ENCODE data around the gene AHCYL1. TPM values are rescaled to one million over a fixed set of nuclear protein-coding genes. Genes with fewer than 3 reads are reported as not detected.

AHCYL1 gene
- total RNA-seq, 2 donors from 2014 or later: 60.1 to 80.8 TPM

DNA sequence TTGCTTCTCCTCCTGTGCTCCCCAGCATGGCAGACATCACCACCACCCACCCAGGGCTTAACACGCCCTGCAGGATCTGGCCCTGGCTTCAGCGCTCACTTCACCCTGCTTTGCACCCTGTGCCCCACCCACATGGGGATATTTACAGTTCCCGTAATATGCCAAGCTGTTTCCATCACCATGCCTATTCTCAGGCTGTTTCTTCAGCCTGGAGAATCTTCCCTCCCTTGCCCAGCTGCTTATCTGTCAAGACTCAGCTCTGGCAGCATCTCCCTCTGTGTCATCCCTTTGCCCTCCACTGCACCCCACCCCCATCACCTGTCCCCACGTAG, 3.6 kb upstream of the AHCYL1 start:
- H3K4me3 Mint-ChIP-seq: no peak overlapping the region
- peak overlapping the region; percentile 43 for H3K27ac Mint-ChIP-seq
- no peaks in the 10 kb centered on the region for H3K9me3 Mint-ChIP-seq
- ATAC-seq (replicated peaks): no peak
- peaks cover 12% of the 10 kb centered on the region for H3K27me3 Mint-ChIP-seq
- peaks cover 6% of the 10 kb centered on the region for H3K4me1 Mint-ChIP-seq
- peaks cover 14% of the 10 kb centered on the region for H3K36me3 Mint-ChIP-seq (ENCODE audit: low read depth)

- H3K36me3 Mint-ChIP-seq (ENCODE audit: low read depth): peaks cover 39% of the 10 kb centered on the region
- H3K27me3 Mint-ChIP-seq: no peaks in the 10 kb centered on the region
- no peaks in the 10 kb centered on the region for H3K9me3 Mint-ChIP-seq
- H3K4me1 Mint-ChIP-seq: peaks cover 23% of the 10 kb centered on the region
- no peak for ATAC-seq (replicated peaks)
- peak overlapping the region; percentile 89 for H3K4me3 Mint-ChIP-seq
- H3K27ac Mint-ChIP-seq: peak overlapping the region; percentile 89
Observed at GRCh38 chr1:109983380-109984189, 980 bp upstream of the AHCYL1 start.

- no peaks in the 10 kb centered on the region for H3K9me3 Mint-ChIP-seq
- H3K4me1 Mint-ChIP-seq: peaks cover 23% of the 10 kb centered on the region
- H3K27ac Mint-ChIP-seq: peak overlapping the region; percentile 89
- H3K36me3 Mint-ChIP-seq (ENCODE audit: low read depth): peaks cover 44% of the 10 kb centered on the region
- peak overlapping the region; percentile 89 for H3K4me3 Mint-ChIP-seq
- ATAC-seq (replicated peaks): no peak
- H3K27me3 Mint-ChIP-seq: no peaks in the 10 kb centered on the region
Observed at GRCh38 chr1:109984190-109984455, 442 bp upstream of the AHCYL1 start.

DNA sequence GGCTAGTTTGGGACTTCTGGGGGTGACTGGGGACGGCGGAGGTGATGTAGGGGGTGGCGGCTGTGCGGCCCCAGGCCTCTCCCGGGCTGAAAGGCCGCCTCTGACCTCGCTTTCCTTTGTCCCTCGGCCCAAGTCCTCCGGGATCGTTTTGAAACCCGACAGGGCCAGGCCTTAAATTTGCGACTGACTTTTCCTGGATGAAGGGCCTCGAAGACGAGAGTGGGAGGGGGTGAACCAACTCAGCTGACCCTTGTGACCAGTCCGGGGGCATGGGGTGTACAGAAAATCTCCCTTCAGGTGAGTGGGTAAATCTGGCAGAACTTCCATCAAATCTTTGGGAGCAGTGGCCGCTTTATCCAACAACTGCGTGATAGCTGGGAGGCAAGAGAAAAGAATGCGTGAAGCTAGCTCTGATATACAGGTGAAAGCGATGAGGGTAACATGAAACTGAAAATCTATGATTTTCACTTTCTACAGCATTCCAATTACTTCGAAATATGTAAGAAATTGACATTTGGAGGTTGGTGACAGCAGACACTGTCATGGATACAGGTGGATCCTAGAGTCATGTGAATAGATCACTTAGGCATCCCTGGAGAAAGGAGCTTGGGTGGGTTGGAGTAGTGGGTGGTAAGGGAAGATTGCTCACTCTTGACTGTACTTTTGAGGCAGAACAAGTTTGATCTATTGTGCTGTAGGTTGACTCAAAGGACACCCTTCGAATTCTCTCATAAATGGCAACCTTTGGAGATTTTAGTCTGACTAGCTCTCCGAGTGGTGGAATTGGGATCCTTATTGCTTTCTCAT, 885 bp downstream of the AHCYL1 start:
- H3K27me3 Mint-ChIP-seq: no peaks in the 10 kb centered on the region
- H3K36me3 Mint-ChIP-seq (ENCODE audit: low read depth): peaks cover 56% of the 10 kb centered on the region
- H3K4me3 Mint-ChIP-seq: peak overlapping the region; percentile 89
- no peaks in the 10 kb centered on the region for H3K9me3 Mint-ChIP-seq
- ATAC-seq (replicated peaks): peak; percentile 30
- peaks cover 27% of the 10 kb centered on the region for H3K4me1 Mint-ChIP-seq
- H3K27ac Mint-ChIP-seq: peak overlapping the region; percentile 89

DNA sequence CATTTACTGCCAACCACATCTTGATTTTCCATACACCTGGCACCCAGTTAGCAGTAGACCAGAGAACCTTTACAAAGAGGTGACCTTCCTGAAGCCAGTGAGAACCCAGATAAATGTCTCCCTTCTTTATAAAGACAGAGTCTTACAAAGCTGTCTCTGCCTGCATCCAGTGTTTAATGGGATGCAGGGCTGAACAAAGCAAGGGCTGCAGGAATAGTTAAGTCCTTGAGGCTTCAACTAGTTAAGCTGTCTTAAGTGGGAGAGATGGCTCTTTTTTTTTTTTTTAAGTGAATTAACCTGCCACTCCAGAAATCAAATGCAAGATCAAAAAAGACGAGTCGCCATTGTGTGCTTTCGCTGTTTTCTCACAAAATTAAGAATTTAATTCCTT, 1.5 kb downstream of the AHCYL1 start:
- Mint-ChIP-seq H3K4me3 (peak overlapping the region; percentile 89), H3K9me3 (no peaks in the 10 kb centered on the region), H3K27ac (peak overlapping the region; percentile 89), H3K36me3 (ENCODE audit: low read depth) (peaks cover 61% of the 10 kb centered on the region), H3K27me3 (no peaks in the 10 kb centered on the region), H3K4me1 (peaks cover 27% of the 10 kb centered on the region)
- no peak for ATAC-seq (replicated peaks)

- no peak for ATAC-seq (replicated peaks)
- Mint-ChIP-seq H3K9me3 (no peaks in the 10 kb centered on the region), H3K27ac (no peak overlapping the region), H3K36me3 (ENCODE audit: low read depth) (peaks cover 71% of the 10 kb centered on the region), H3K4me1 (peaks cover 32% of the 10 kb centered on the region), H3K27me3 (no peaks in the 10 kb centered on the region), H3K4me3 (peak overlapping the region; percentile 19)
Observed at GRCh38 chr1:109988349-109988914, 3.9 kb downstream of the AHCYL1 start.

- Mint-ChIP-seq H3K9me3 (no peaks in the 10 kb centered on the region), H3K27me3 (no peaks in the 10 kb centered on the region), H3K4me1 (peaks cover 32% of the 10 kb centered on the region), H3K4me3 (no peak overlapping the region), H3K27ac (no peak overlapping the region), H3K36me3 (ENCODE audit: low read depth) (peaks cover 68% of the 10 kb centered on the region)
- ATAC-seq (replicated peaks): no peak
Observed at GRCh38 chr1:109989506-109990301, 5.1 kb downstream of the AHCYL1 start.

DNA sequence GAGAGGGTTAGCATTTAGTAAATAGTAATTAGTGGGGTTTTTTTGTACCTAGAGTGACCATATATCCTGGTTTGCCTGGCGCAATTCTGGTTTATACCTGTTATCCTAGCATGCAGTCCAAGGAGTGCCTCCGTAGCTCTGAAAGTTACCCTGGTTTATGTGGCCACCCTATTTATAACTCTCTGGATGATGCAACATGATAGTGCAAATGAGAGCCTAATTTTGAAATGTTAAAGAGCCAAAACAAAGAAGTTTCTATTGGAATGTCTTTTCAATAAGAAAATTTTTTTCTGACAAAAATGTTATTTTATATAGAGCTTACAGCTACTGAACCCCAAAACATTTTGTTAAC, 5.7 kb downstream of the AHCYL1 start:
- ATAC-seq (replicated peaks): no peak
- no peaks in the 10 kb centered on the region for H3K27me3 Mint-ChIP-seq
- H3K27ac Mint-ChIP-seq: no peak overlapping the region
- H3K9me3 Mint-ChIP-seq: no peaks in the 10 kb centered on the region
- peaks cover 32% of the 10 kb centered on the region for H3K4me1 Mint-ChIP-seq
- H3K36me3 Mint-ChIP-seq (ENCODE audit: low read depth): peaks cover 68% of the 10 kb centered on the region
- H3K4me3 Mint-ChIP-seq: no peak overlapping the region

GRCh38 chr1:109991400-109991925, 6.9 kb downstream of the AHCYL1 start:
- Mint-ChIP-seq H3K9me3 (no peaks in the 10 kb centered on the region), H3K36me3 (ENCODE audit: low read depth) (peaks cover 68% of the 10 kb centered on the region), H3K27me3 (no peaks in the 10 kb centered on the region), H3K27ac (no peak overlapping the region), H3K4me1 (peaks cover 21% of the 10 kb centered on the region), H3K4me3 (no peak overlapping the region)
- ATAC-seq (replicated peaks): no peak

DNA sequence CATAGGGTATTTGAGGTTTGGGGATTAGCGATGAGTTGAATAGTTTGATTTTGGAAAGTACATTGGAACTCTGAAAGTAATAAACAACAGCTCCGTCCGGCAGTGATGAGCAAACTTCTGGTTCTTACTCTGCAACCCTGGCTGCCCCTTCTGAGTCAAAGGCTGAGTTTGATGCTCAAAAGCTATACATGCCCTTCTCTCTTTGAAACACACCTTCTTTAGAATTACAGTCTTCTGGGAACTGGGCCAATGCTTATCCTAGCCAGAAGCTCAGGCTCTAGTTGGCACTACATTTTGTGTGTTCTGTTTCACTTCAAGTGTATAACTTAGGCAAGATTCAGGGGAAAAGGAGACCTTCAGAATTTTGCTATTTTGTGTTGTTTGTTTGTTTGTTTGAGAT, 9.3 kb downstream of the AHCYL1 start:
- Mint-ChIP-seq H3K4me3 (no peak overlapping the region), H3K27me3 (no peaks in the 10 kb centered on the region), H3K27ac (no peak overlapping the region)

DNA sequence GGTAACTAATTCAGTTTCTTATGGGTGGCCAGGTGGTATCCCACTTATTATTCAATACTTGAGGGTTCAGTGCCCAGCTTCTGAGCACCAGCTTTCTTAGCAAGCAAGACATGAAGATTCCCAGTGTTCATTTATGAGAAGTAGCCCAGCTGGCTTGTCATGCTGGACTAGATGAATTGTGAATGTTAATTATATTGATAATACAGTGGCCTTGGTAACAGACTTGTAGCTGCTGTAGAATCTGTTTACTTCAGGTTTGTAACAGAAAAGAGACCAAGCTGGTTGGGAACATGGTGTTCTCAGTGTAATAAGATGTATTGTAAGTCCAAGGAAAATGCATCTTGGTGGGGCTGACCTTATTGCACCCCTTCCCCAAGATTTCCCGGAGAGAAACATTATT, 10.1 kb downstream of the AHCYL1 start:
- no peaks in the 10 kb centered on the region for H3K27me3 Mint-ChIP-seq
- no peak overlapping the region for H3K27ac Mint-ChIP-seq
- H3K4me1 Mint-ChIP-seq: peaks cover 17% of the 10 kb centered on the region
- no peak for ATAC-seq (replicated peaks)
- H3K4me3 Mint-ChIP-seq: no peak overlapping the region
- peaks cover 38% of the 10 kb centered on the region for H3K36me3 Mint-ChIP-seq (ENCODE audit: low read depth)
- no peaks in the 10 kb centered on the region for H3K9me3 Mint-ChIP-seq

More for the DNA sequence above, 9.3 kb downstream of the AHCYL1 start:
- Mint-ChIP-seq H3K9me3 (no peaks in the 10 kb centered on the region), H3K36me3 (ENCODE audit: low read depth) (peaks cover 46% of the 10 kb centered on the region), H3K4me1 (peaks cover 17% of the 10 kb centered on the region)
- peak; percentile 68 for ATAC-seq (replicated peaks)

DNA sequence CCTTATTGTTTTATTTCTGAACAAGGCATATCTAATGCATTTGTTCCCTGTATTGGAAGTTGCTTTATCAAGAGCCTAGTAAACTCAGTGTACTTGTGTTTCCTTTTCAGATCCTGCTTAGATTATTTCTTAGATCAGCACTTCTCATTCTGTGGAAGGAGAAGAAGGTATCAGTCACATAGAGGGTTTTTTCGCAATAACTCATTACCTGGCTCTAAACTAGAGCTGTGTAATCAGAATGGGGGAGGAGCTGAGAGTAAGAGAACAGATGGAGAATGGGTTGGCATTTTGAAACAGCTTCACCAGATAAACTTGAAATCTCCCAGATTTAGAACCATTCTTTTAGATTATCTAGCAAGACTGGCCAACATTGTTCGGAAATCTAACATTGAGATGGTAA, 11.0 kb downstream of the AHCYL1 start:
- H3K27ac Mint-ChIP-seq: no peak overlapping the region
- no peak for ATAC-seq (replicated peaks)
- peaks cover 31% of the 10 kb centered on the region for H3K36me3 Mint-ChIP-seq (ENCODE audit: low read depth)
- no peak overlapping the region for H3K4me3 Mint-ChIP-seq
- peaks cover 12% of the 10 kb centered on the region for H3K4me1 Mint-ChIP-seq
- no peaks in the 10 kb centered on the region for H3K9me3 Mint-ChIP-seq
- no peaks in the 10 kb centered on the region for H3K27me3 Mint-ChIP-seq

DNA sequence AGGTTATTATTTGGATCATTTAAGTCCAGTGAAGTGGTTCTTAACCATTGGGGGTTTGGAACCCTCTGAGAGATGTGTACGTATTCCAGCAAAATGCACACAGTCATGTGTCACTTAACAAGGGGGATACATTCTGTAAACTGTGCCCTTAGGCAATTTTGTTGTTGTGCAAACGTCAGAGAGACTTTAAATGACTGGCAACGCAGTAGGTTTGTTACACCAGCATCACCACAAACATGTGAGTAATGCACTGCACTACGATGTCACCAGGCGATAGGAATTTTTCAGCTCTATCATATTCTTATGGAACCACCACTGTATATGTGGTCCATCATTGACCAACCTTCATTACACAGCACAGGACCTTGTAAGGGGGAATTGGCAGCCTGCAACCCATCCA, 11.9 kb downstream of the AHCYL1 start:
- H3K27me3 Mint-ChIP-seq: no peaks in the 10 kb centered on the region
- no peak overlapping the region for H3K27ac Mint-ChIP-seq
- H3K4me1 Mint-ChIP-seq: peaks cover 10% of the 10 kb centered on the region
- H3K36me3 Mint-ChIP-seq (ENCODE audit: low read depth): peaks cover 22% of the 10 kb centered on the region
- no peak for ATAC-seq (replicated peaks)
- H3K4me3 Mint-ChIP-seq: no peak overlapping the region
- no peaks in the 10 kb centered on the region for H3K9me3 Mint-ChIP-seq

- Mint-ChIP-seq H3K9me3 (no peaks in the 10 kb centered on the region), H3K27ac (no peak overlapping the region)
Observed at GRCh38 chr1:109997204-109997866, 12.8 kb downstream of the AHCYL1 start.

More at GRCh38 chr1:109997204-109997866, 12.8 kb downstream of the AHCYL1 start:
- no peak overlapping the region for H3K4me3 Mint-ChIP-seq
- no peak for ATAC-seq (replicated peaks)
- peaks cover 17% of the 10 kb centered on the region for H3K36me3 Mint-ChIP-seq (ENCODE audit: low read depth)
- H3K27me3 Mint-ChIP-seq: no peaks in the 10 kb centered on the region
- peaks cover 7% of the 10 kb centered on the region for H3K4me1 Mint-ChIP-seq
